ENCODE data around the gene HOOK2. TPM values are rescaled to one million over a fixed set of nuclear protein-coding genes. Genes with fewer than 3 reads are reported as not detected.

Gene HOOK2
- total RNA-seq, 4 donors from 2014 or later, result 128 to 145 (median 136) TPM

DNA sequence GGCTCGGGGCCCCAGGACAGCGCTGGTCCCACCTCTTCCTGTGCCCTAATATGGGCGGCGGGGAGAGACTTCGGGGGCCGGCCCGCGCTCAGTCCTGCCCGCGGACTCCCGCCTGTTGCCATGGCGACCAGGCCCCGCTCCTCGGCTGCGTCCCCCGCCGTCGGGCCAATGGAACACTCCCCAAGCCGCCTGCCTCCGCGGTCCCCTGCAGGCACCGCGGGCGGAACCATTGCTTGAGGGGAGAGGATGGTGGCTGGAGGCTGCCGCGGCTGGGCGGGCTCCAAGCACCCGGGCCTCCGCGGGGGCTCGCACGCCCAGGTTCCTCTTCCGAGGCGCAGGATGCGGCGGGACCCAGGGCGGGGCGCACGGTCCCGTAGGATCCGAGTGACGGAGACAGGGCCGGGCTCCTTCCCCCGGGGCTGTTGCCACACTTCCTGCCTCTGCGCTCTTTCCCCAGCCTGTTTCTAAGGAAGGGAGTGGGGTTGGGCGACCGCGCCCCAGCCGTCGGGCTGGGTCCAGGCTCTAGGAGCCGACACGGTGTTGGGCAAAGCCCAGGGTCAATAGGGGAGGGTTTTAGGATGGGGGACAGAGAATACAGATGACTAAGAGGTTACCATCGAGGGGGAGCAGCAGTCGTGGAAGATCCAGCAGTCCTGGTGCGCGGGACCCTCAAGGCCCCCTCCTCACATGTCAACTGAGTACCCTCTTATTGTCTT lies 14.7 kb upstream of the HOOK2 start:
- H3K9me3 ChIP-seq, result no peaks in the 10 kb centered on the region
- peak; percentile 98 to 99 for DNase-seq
- peaks cover 0 to 16% of the 10 kb centered on the region in 2 donors for H3K36me3 ChIP-seq
- TF ChIP-seq CTCF (IDR thresholded peaks at IDR 0.05) (peak in 1 of 6 experiments; percentile 4), POLR2A (IDR thresholded peaks at IDR 0.05) (peak; percentile 79 to 86)
- H3K27me3 ChIP-seq, result no peaks in the 10 kb centered on the region
- peak overlapping the region; percentile 96 to 99 (median 96) for H3K27ac ChIP-seq
- intact Hi-C loops (cut with DNase I), result no loop called here
- peak overlapping the region in 2 of 3 donors; percentile 16 to 90 for H3K4me3 ChIP-seq (replicated peaks in 1 of 3)
- WGBS, 2 donors, result 0 to 3% methylated on average over 10 to 26 of the region's 56 CpGs
- H3K4me1 ChIP-seq, result peaks cover 47 to 54% of the 10 kb centered on the region in 2 donors

GRCh38 chr19:12789098-12789903 lies 13.9 kb upstream of the HOOK2 start:
- DNase-seq, result no peak
- no peak for TF ChIP-seq CTCF (IDR thresholded peaks at IDR 0.05)
- peak in 1 of 2 donors; percentile 37 for TF ChIP-seq POLR2A (IDR thresholded peaks at IDR 0.05)
- Histone ChIP-seq H3K36me3 (peaks cover 0 to 16% of the 10 kb centered on the region in 2 donors), H3K4me3 (replicated peaks in 1 of 3) (peak overlapping the region in 2 of 3 donors; percentile 20 to 90), H3K4me1 (peaks cover 47 to 55% of the 10 kb centered on the region in 2 donors), H3K9me3 (no peaks in the 10 kb centered on the region), H3K27ac (peak overlapping the region; percentile 96 to 99 (median 96)), H3K27me3 (no peaks in the 10 kb centered on the region)
- 7 to 8% methylated on average over 6 to 7 of the region's 46 CpGs for WGBS, 2 donors
- intact Hi-C loops (cut with DNase I), result no loop called here

DNA sequence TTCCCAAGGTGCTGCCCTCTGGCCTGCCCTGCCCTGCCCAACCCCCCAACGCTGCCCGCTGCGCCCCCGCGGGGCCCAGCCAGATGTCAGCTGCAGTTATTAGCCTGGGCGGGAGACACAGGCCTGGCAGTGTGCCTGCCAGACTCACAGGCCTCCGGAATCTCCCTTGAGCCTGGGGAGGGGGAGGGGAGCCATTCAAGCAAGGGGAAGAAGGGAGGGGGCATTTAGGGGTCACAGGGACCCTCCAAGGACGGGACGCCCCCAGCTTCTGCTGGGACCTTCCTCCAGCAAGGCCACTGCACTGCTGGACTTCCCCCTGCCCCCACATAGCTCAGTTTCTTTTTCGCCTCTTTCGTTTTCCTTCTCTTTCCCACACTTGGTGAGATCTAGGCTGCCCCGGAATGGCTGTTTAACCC lies 13.3 kb upstream of the HOOK2 start:
- WGBS, 2 donors, result 2 to 3% methylated on average over 9 to 12 of the region's 12 CpGs
- peak in 1 of 2 donors; percentile 33 for TF ChIP-seq POLR2A (IDR thresholded peaks at IDR 0.05)
- TF ChIP-seq CTCF (IDR thresholded peaks at IDR 0.05), result no peak
- peak; percentile 91 to 93 for DNase-seq
- Histone ChIP-seq H3K9me3 (no peaks in the 10 kb centered on the region), H3K36me3 (peaks cover 0 to 16% of the 10 kb centered on the region in 2 donors), H3K4me3 (replicated peaks in 1 of 3) (peak overlapping the region in 1 of 3 donors; percentile 90), H3K4me1 (peaks cover 53 to 57% of the 10 kb centered on the region in 2 donors), H3K27ac (peak overlapping the region; percentile 96 to 99 (median 96)), H3K27me3 (no peaks in the 10 kb centered on the region)
- intact Hi-C loops (cut with DNase I), result no loop called here

- Histone ChIP-seq H3K36me3 (peaks cover 0 to 16% of the 10 kb centered on the region in 2 donors), H3K27ac (peak overlapping the region; percentile 96 to 99 (median 96)), H3K4me3 (replicated peaks in 1 of 3) (peak overlapping the region in 1 of 3 donors; percentile 90), H3K9me3 (no peaks in the 10 kb centered on the region), H3K27me3 (no peaks in the 10 kb centered on the region), H3K4me1 (peaks cover 59 to 62% of the 10 kb centered on the region in 2 donors)
- WGBS, 2 donors, result 50 to 52% methylated on average over 4 of the region's 4 CpGs
- TF ChIP-seq CTCF (IDR thresholded peaks at IDR 0.05) (no peak), POLR2A (IDR thresholded peaks at IDR 0.05) (no peak)
- DNase-seq, result no peak
- intact Hi-C loops (cut with DNase I), result no loop called here
Measured at GRCh38 chr19:12788042-12788681, 12.8 kb upstream of the HOOK2 start.
